HepG2 (cell line): ENCODE data around the gene RGS6. TPM values are rescaled to one million over a fixed set of nuclear protein-coding genes. Genes with fewer than 3 reads are reported as not detected.

Experiments
- ATAC-seq: fragments of 200-7000 bp; cut with Tn5 transposase; 3 replicates; pipeline ENCODE4 v1.9.1; 2020; ENCODE audit warnings: mild to moderate bottlenecking, moderate library complexity
- BruUV-seq: library from RNA; stranded (reverse); fragments of 400-500 nt; replicated peaks from 2 replicates; lab custom pipeline; 2021; lab: Mats Ljungman, UMichigan
- CTCF ChIA-PET: fragments of 300-600 bp; formaldehyde crosslinking; extraction: SDS; loops from one replicate; lab custom pipeline; 2021; ENCODE audit warnings: low total read pairs, inconsistent platforms, low intra/inter-chr PET ratio; lab: Yijun Ruan, JAX
- POLR2A ChIA-PET: fragments of 350-600 bp; sonication (Branson Sonifier 250); formaldehyde crosslinking; loops from one replicate; lab custom pipeline; 2020; ENCODE audit warnings: antibody characterized with exemption, inconsistent platforms; lab: Yijun Ruan, JAX
- DNase-seq: peaks from one replicate; pipeline ENCODE4 v3.0.0-alpha.2; 2015; ENCODE audit warnings: low spot score
- FAIRE-seq: peaks from 3 replicates; lab custom pipeline; 2011; peaks lifted over from hg19 to GRCh38; lab: Jason Lieb, UNC
- H2AFZ ChIP-seq: one replicate; pipeline ENCODE4 v1.6.1; 2011; ENCODE audit warnings: low read length, inconsistent platforms
- H3K27ac ChIP-seq: fragments of 300-600 bp; 3 replicates; pipeline ENCODE4 v1.8.0; 2011; ENCODE audit warnings: mixed run types, mild to moderate bottlenecking, mixed read lengths, low read length, inconsistent platforms; ENCODE audit not compliant: insufficient read depth; ENCODE audit errors: extremely low read length
- H3K27me3 ChIP-seq, 2 experiments: fragments of 200-600 bp in 1 of 2; 2 replicates in 1 of 2; 3 replicates in 1 of 2; pipeline versions ENCODE4 v1.6.0 to v1.8.0; 2011; ENCODE audit warnings: low read length in 2 of 2, mild to moderate bottlenecking in 2 of 2, moderate library complexity in 2 of 2, inconsistent platforms in 1 of 2; ENCODE audit not compliant: insufficient read depth in 2 of 2, control insufficient read depth in 1 of 2
- H3K36me3 ChIP-seq, 2 experiments: fragments of 200-600 bp in 1 of 2; replicated peaks in 1 of 2; 2 replicates in 1 of 2; 3 replicates in 1 of 2; pipeline versions ENCODE4 v1.5.1 to v1.8.0; 2011; ENCODE audit warnings: low read length in 2 of 2, inconsistent platforms in 1 of 2; ENCODE audit not compliant: insufficient read depth in 2 of 2, control insufficient read depth in 1 of 2
- H3K4me1 ChIP-seq: 2 replicates; pipeline ENCODE4 v1.5.1; 2012; ENCODE audit warnings: low read length, inconsistent platforms; ENCODE audit not compliant: insufficient read depth
- H3K4me2 ChIP-seq: 2 replicates; pipeline ENCODE4 v1.6.0; 2011; ENCODE audit warnings: low read depth, low read length, inconsistent platforms
- H3K4me3 ChIP-seq, 3 experiments: fragments of 200-600 bp in 1 of 3; sonication (generic), shearing (Covaris generic) in 1 of 3; replicated peaks in 1 of 3; 2 replicates each; pipeline ENCODE4 v1.5.1; 2011 to 2016; ENCODE audit warnings: low read length in 3 of 3, inconsistent platforms in 2 of 3, low read depth in 2 of 3, mild to moderate bottlenecking in 2 of 3, control low read depth in 1 of 3, mixed read lengths in 1 of 3; ENCODE audit not compliant: insufficient read depth in 1 of 3
- H3K79me2 ChIP-seq: one replicate; pipeline ENCODE4 v1.6.1; 2011; ENCODE audit warnings: low read length, inconsistent platforms; ENCODE audit not compliant: insufficient read depth
- H3K9ac ChIP-seq: 2 replicates; pipeline ENCODE4 v1.6.0; 2011; ENCODE audit warnings: mild to moderate bottlenecking, low read depth, low read length, inconsistent platforms; ENCODE audit not compliant: insufficient read depth
- H3K9me3 ChIP-seq: 2 replicates; pipeline ENCODE4 v1.5.1; 2012; ENCODE audit warnings: mild to moderate bottlenecking, low read length
- H4K20me1 ChIP-seq: 2 replicates; pipeline ENCODE4 v1.6.0; 2011; ENCODE audit warnings: inconsistent platforms, mild to moderate bottlenecking, low read length, moderate library complexity; ENCODE audit not compliant: insufficient read depth
- CREB1 ChIP-seq, 2 experiments: fragments of 450-650 bp in 1 of 2; IDR thresholded peaks; 2 replicates each; pipeline ENCODE4 v1.6.1; 2016 to 2017; ENCODE audit warnings: control low read depth in 1 of 2, mild to moderate bottlenecking in 1 of 2, missing compliant biosample characterization in 1 of 2, missing genetic modification characterization in 1 of 2
- ZNF142 ChIP-seq: sonication (generic); formaldehyde crosslinking; IDR thresholded peaks from 2 replicates; pipeline ENCODE4 v1.4.0; 2020; ENCODE audit warnings: missing genetic modification reagents
- ZNF180 ChIP-seq: sonication (generic); formaldehyde crosslinking; IDR thresholded peaks from 2 replicates; pipeline ENCODE4 v1.4.0; 2020; ENCODE audit warnings: low read depth, missing genetic modification reagents, borderline replicate concordance
- ZNF367 ChIP-seq: sonication (generic); formaldehyde crosslinking; IDR thresholded peaks from 2 replicates; pipeline ENCODE4 v1.4.0; 2020; ENCODE audit warnings: missing genetic modification reagents, borderline replicate concordance
- ZNF792 ChIP-seq: IDR thresholded peaks from 2 replicates; pipeline ENCODE4 v1.6.1; 2016
- ZNF891 ChIP-seq: sonication (generic); formaldehyde crosslinking; IDR thresholded peaks from 2 replicates; pipeline ENCODE4 v1.5.0; 2020; ENCODE audit warnings: mild to moderate bottlenecking, missing genetic modification reagents
- WGBS: methylation state at CpG from one replicate; pipeline ENCODE4 v1.1.6; 2017; ENCODE audit warnings: low lambda C conversion rate; 5-methylcytosine and 5-hydroxymethylcytosine counted together
- in situ Hi-C: cut with HindIII; loops from 2 replicates; pipeline ENCODE4 v1.10.0; 2017; ENCODE audit warnings: low pct_unique_long_range_greater_than_20kb; ENCODE audit not compliant: extremely low pct_ligation_motif_present
- intact Hi-C: fragments of 100-400 bp; cut with micrococcal nuclease; formaldehyde crosslinking; loops from one replicate; pipeline ENCODE4 v1.10.0; 2022; ENCODE audit not compliant: unreplicated experiment
- polyA plus RNA-seq, 8 experiments: library from polyadenylated mRNA; depleted of rRNA in 3 of 8; stranded (reverse) in 7 of 8; unstranded in 1 of 8; fragments of >200 nt; fragmentation: Illumina TruSeq in 4 of 8; extraction: Trizol in 4 of 8; gene quantifications; 2 replicates each; pipeline versions ENCODE4 v1.2.1 to v1.2.3, GENCODE V29; 2011 to 2016; ENCODE audit warnings: low read depth in 4 of 8, missing spikeins in 1 of 8, mixed read lengths in 1 of 8; ENCODE audit not compliant: insufficient read depth in 1 of 8
- total RNA-seq, 5 experiments: library from RNA; depleted of rRNA; stranded (reverse); fragments of >200 nt; fragmentation: Illumina TruSeq; extraction: Trizol; gene quantifications; 2 replicates each; pipeline ENCODE4 v1.2.3, GENCODE V29; 2016; ENCODE audit warnings: low read depth in 1 of 5

RGS6 gene
- total and polyA plus RNA-seq, 2 of the 13 experiments (the other 11 are each of a cell fraction or from before 2014, with no cell fraction given): not detected

- no peak for DNase-seq
- ChIA-PET CTCF (no interaction called here), POLR2A (no interaction called here)
- intact Hi-C loops: no loop called here
- Histone ChIP-seq H3K9me3 (no peaks in the 10 kb centered on the region), H3K4me2 (no peak overlapping the region), H3K9ac (no peak overlapping the region), H3K27ac (no peak overlapping the region), H3K4me1 (no peaks in the 10 kb centered on the region), H3K36me3 (no peaks in the 10 kb centered on the region), H3K4me3 (no peak overlapping the region), H3K27me3 (peaks cover 10 to 63% of the 10 kb centered on the region in 2 experiments), H2AFZ (no peak overlapping the region), H4K20me1 (no peaks in the 10 kb centered on the region), H3K79me2 (no peaks in the 10 kb centered on the region)
- TF ChIP-seq CREB1 (IDR thresholded peaks at IDR 0.05): no peak
- no peak for TF ChIP-seq CREB1 (CRISPR knock-in tag; IDR thresholded peaks at IDR 0.05)
- no peak for TF ChIP-seq ZNF891 (CRISPR knock-in tag)
- TF ChIP-seq ZNF142: no peak
- no peak for TF ChIP-seq ZNF367 (CRISPR knock-in tag)
- TF ChIP-seq ZNF180 (CRISPR knock-in tag): no peak
- no peak for TF ChIP-seq ZNF792 (CRISPR knock-in tag)
- no peak for FAIRE-seq
- in situ Hi-C loops: no loop called here
- WGBS: 0% methylated on average over 5 of the region's 5 CpGs
- BruUV-seq: no TSS peak
- no peak for ATAC-seq
These were observed 620.0 kb downstream of the RGS6 start for GRCh38 chr14:72552236-72552635.
